Aorta (tissue), 5 donors: ENCODE data around the gene NQO1. TPM values are rescaled to one million over a fixed set of nuclear protein-coding genes. Genes with fewer than 3 reads are reported as not detected.

Source experiments
- ATAC-seq: fragments of 200-7000 bp; cut with Tn5 transposase; one replicate; pipeline ENCODE4 v1.9.1; 2022; ENCODE audit warnings: moderate library complexity; ENCODE audit not compliant: low FRiP score
- DNase-seq, 2 donors: peaks; one replicate each; pipeline ENCODE4 v3.0.0-alpha.2; 2020
- H3K27ac ChIP-seq, 2 donors: one replicate each; pipeline ENCODE4 v1.5.1; 2013; ENCODE audit warnings: low read length in 2 of 2, mild to moderate bottlenecking in 2 of 2, moderate library complexity in 2 of 2, control low read depth in 1 of 2, inconsistent platforms in 1 of 2, low read depth in 1 of 2
- H3K27me3 ChIP-seq, 2 donors: one replicate each; pipeline ENCODE4 v1.6.1; 2013; ENCODE audit warnings: control low read depth in 1 of 2, low read length in 1 of 2, mild to moderate bottlenecking in 1 of 2, moderate library complexity in 1 of 2; ENCODE audit not compliant: insufficient read depth in 2 of 2, control insufficient read depth in 1 of 2
- H3K36me3 ChIP-seq, 2 donors: one replicate each; pipeline ENCODE4 v1.6.1; 2013; ENCODE audit warnings: control low read depth in 1 of 2, low read length in 1 of 2, mild to moderate bottlenecking in 1 of 2; ENCODE audit not compliant: insufficient read depth in 2 of 2, control insufficient read depth in 1 of 2
- H3K4me1 ChIP-seq, 2 donors: one replicate each; pipeline ENCODE4 v1.6.1; 2013; ENCODE audit warnings: low read length in 2 of 2, control low read depth in 1 of 2, mild to moderate bottlenecking in 1 of 2, moderate library complexity in 1 of 2; ENCODE audit not compliant: insufficient read depth in 2 of 2, control insufficient read depth in 1 of 2
- H3K4me3 ChIP-seq, 2 donors: one replicate each; pipeline ENCODE4 v1.5.1; 2013; ENCODE audit warnings: low read length in 2 of 2, control low read depth in 1 of 2, mild to moderate bottlenecking in 1 of 2
- H3K9me3 ChIP-seq: one replicate; pipeline ENCODE4 v1.6.1; 2013; ENCODE audit warnings: mild to moderate bottlenecking, low read length; ENCODE audit not compliant: control insufficient read depth
- WGBS, 2 donors: extraction: QIAGEN DNeasy Blood & Tissue Kit; methylation state at CpG; one replicate each; pipeline ENCODE4 v1.1.7; 2013; 5-methylcytosine and 5-hydroxymethylcytosine counted together
- intact Hi-C, 2 donors: fragments of 100-400 bp; cut with DNase I; formaldehyde crosslinking; loops; one replicate each; pipeline versions ENCODE4 v1.14.2 to v1.15.0; 2022
- polyA plus RNA-seq, 2 donors: library from polyadenylated mRNA; stranded (reverse); fragments of 200-250 nt; gene quantifications; one replicate each; pipeline ENCODE4 v1.2.3, GENCODE V29; 2013
- total RNA-seq, 2 donors: library from RNA; stranded (reverse); fragmentation: NEBNext Ultra II Directional; extraction: Animal tissue kit (Norgen Biotek cat#: 25700); gene quantifications; one replicate each; pipeline ENCODE4 v1.2.1, GENCODE V29; 2021
- donor health status: healthy with polysubstance abuse.
- donor health status: Bipolar disorder and iron deficiency.
- donor health status: DM: no; HTN: no; CAD: no.
- donor health status: DM: no; HTN: no; CAD: no.
- donor health status: DM: yes; HTN: yes; CAD: no.

NQO1 gene
- total and polyA plus RNA-seq, 4 donors: 31.3 to 76.3 (median 53.1) TPM

DNA sequence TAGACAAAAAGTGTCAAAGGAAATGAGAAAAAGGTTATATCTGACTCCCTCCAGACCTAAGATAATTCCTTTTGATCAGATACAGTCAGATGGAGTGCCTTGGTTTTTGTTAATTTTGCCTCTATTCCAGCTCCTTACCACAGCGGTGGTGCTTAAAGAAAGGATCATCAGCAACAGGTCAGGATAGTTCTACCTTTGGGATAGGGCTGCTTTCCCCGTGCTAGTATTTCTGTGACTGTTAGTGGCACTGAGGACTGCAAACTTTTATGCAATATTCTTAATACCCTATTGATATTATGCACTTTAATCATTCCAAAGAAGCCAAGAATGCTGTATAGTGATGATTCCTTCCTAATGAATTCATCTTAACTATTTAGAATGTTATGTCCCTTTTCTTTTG, 24.5 kb downstream of the NQO1 start:
- H3K4me1 ChIP-seq: no peaks in the 10 kb centered on the region
- no peak overlapping the region for H3K4me3 ChIP-seq
- DNase-seq: no peak
- H3K9me3 ChIP-seq: no peaks in the 10 kb centered on the region
- 84 to 86% methylated on average over 2 of the region's 2 CpGs for WGBS, 2 donors
- no peaks in the 10 kb centered on the region for H3K27me3 ChIP-seq
- intact Hi-C loops: no loop called here
- no peak overlapping the region for H3K27ac ChIP-seq
- no peaks in the 10 kb centered on the region for H3K36me3 ChIP-seq
- no peak for ATAC-seq

DNA sequence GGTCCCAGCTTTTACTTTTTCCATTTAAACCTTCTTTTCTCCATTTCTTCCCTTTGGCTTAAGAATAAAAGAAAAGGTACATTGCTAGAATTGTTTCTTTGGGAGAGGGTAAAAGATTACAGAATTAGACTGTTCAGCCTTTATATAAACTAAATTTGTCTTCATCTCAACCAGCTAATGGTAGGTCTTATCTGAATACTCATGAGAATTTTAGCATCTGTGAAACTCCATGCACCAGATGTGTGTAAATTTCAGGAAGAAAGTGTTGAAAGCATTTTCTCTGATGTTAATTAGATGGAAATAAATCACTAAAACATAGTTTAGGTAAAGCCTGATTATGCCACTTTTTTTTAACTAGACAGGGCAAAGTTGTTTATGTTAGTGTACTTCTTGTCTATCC, 24.9 kb downstream of the NQO1 start:
- no peak overlapping the region for H3K27ac ChIP-seq
- H3K4me1 ChIP-seq: no peaks in the 10 kb centered on the region
- intact Hi-C loops: no loop called here
- DNase-seq (no peak), ATAC-seq (no peak)
- H3K4me3 ChIP-seq: no peak overlapping the region
- H3K9me3 ChIP-seq: no peaks in the 10 kb centered on the region
- H3K27me3 ChIP-seq: no peaks in the 10 kb centered on the region
- no peaks in the 10 kb centered on the region for H3K36me3 ChIP-seq

DNA sequence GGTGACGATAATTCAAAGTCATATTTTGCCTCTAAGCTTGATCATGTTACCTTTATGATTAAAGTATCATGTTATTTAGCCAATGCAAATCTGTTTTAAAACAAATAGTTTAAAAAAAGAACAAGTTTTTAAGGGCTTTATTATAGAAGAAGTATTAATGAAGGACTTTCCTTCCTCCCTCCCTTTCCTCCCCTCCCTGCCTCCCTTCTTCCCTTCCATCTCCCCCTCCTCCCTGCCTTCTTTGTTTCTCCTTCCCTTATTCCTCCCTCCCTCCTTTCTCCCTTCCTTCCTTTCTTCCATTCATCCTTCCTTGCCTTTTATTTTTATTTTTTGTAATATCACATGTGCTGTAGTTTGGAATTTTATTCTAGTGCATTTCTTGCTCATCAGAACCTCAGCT, 26.4 kb downstream of the NQO1 start:
- no peaks in the 10 kb centered on the region for H3K9me3 ChIP-seq
- no peak overlapping the region for H3K4me3 ChIP-seq
- no peaks in the 10 kb centered on the region for H3K36me3 ChIP-seq
- WGBS, 2 donors: 90 to 95% methylated on average over 1 of the region's 1 CpG
- DNase-seq (no peak), ATAC-seq (no peak)
- intact Hi-C loops: no loop called here
- H3K27me3 ChIP-seq: no peaks in the 10 kb centered on the region
- H3K27ac ChIP-seq: no peak overlapping the region
- no peaks in the 10 kb centered on the region for H3K4me1 ChIP-seq

DNA sequence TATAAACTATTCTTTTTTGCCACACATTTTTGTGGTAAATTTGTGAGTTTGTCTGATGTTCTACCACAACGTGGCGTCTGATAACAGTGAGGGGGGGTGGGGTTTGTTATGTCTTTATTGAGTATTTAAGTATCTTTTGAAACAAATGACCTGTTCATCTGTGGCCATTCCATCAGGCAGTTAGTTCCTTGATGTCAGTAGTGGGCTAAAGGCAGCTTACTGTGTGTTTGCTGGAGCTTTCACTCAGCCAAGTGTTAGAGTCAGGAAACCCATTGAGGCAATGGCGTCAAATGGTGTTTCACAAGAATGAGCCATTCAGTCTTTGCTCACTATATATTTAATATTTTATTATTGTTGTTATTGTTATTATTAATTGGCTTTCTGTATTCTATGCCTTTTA, 28.0 kb downstream of the NQO1 start:
- Histone ChIP-seq H3K4me3 (no peak overlapping the region), H3K9me3 (no peaks in the 10 kb centered on the region), H3K36me3 (peaks cover 2 to 4% of the 10 kb centered on the region in 2 donors), H3K4me1 (no peaks in the 10 kb centered on the region), H3K27ac (no peak overlapping the region), H3K27me3 (no peaks in the 10 kb centered on the region)
- 88 to 90% methylated on average over 3 of the region's 3 CpGs for WGBS, 2 donors
- intact Hi-C loops: no loop called here
- no peak for DNase-seq
- no peak for ATAC-seq

DNA sequence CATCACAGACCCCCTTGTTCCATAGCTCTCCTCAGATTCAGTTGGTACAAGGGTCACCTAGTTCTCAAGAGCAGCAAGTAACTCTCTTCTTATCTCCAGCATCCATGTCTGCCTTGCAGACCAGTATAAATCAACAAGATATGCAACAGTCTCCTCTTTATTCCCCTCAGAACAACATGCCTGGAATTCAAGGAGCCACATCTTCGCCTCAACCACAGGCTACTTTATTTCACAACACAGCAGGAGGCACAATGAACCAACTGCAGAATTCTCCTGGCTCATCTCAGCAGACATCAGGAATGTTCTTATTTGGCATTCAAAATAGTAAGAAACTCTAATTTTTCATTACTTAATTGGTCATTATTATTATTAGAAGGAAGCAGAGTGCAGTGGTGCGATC, 32.4 kb downstream of the NQO1 start:
- H3K36me3 ChIP-seq: peaks cover 11 to 14% of the 10 kb centered on the region in 2 donors
- no peaks in the 10 kb centered on the region for H3K4me1 ChIP-seq
- ATAC-seq (no peak), DNase-seq (no peak)
- no peaks in the 10 kb centered on the region for H3K27me3 ChIP-seq
- intact Hi-C loops: no loop called here
- no peaks in the 10 kb centered on the region for H3K9me3 ChIP-seq
- 99 to 100% methylated on average over 2 of the region's 2 CpGs for WGBS, 2 donors
- no peak overlapping the region for H3K4me3 ChIP-seq
- H3K27ac ChIP-seq: no peak overlapping the region

DNA sequence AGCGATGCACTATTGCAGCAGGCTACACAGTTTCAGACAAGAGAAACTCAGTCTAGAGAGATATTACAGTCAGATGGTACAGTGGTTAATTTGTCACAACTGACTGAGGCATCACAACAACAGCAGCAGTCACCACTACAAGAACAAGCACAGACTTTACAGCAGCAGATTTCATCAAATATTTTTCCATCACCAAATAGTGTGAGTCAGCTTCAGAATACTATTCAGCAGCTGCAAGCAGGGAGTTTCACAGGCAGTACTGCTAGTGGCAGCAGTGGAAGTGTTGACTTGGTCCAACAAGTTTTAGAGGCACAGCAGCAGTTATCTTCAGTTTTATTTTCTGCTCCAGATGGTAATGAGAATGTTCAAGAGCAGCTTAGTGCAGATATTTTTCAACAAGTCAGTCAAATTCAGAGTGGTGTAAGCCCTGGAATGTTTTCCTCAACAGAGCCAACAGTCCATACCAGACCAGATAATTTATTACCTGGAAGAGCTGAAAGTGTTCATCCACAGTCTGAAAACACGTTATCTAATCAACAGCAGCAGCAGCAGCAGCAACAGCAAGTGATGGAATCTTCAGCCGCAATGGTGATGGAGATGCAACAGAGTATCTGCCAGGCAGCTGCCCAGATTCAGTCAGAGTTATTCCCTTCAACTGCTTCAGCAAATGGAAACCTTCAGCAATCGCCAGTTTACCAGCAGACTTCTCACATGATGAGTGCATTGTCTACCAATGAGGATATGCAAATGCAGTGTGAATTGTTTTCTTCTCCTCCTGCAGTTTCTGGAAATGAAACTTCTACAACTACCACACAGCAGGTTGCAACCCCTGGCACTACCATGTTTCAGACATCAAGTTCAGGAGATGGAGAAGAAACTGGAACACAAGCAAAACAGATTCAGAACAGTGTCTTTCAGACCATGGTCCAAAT, 34.1 kb downstream of the NQO1 start:
- intact Hi-C loops: no loop called here
- no peak overlapping the region for H3K4me3 ChIP-seq
- no peaks in the 10 kb centered on the region for H3K9me3 ChIP-seq
- WGBS, 2 donors: 70 to 78% methylated on average over 4 of the region's 4 CpGs
- DNase-seq (no peak), ATAC-seq (no peak)
- peaks cover 11 to 14% of the 10 kb centered on the region in 2 donors for H3K36me3 ChIP-seq
- no peaks in the 10 kb centered on the region for H3K4me1 ChIP-seq
- no peak overlapping the region for H3K27ac ChIP-seq
- no peaks in the 10 kb centered on the region for H3K27me3 ChIP-seq

DNA sequence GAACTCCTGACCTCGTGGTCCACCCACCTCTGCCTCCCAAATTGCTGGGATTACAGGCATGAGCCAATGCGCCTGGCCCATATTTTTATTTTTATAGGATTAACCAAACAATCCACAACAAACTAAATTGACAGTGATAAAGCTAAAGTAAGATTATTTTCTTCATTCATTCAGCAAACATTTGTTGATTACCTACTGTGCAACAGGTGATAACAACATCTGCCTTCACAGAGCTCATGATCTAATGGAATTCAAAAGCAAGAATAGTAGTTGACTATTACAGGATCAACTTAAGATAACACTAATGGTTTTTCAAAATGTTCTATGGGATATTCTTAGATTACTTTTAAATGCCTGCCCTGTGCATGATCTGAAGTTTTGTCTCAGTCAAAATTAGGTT, 37.8 kb downstream of the NQO1 start:
- H3K36me3 ChIP-seq: peaks cover 7 to 12% of the 10 kb centered on the region in 2 donors
- DNase-seq (no peak), ATAC-seq (no peak)
- H3K27me3 ChIP-seq: no peaks in the 10 kb centered on the region
- WGBS, 2 donors: 93 to 96% methylated on average over 2 of the region's 2 CpGs
- no peaks in the 10 kb centered on the region for H3K4me1 ChIP-seq
- H3K9me3 ChIP-seq: no peaks in the 10 kb centered on the region
- intact Hi-C loops: no loop called here
- H3K27ac ChIP-seq: no peak overlapping the region
- no peak overlapping the region for H3K4me3 ChIP-seq

DNA sequence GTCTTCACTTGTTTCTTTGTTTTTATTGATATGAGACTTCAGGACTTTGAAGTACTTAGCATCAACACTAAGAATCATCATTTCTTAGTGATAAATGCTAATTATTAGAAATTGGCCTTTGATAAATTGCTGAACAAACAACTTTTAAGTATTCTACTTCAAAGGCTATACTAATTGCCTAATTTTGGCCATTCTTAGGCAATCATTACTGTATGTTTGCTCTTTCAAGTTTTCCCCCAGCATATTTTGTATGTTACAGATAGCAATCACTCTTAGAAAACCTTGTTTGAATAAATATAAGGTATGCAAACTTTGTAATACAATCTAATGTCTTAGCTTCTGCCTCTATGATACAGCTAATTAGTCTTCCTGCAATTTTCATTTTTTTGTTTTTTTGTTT, 46.0 kb downstream of the NQO1 start:
- Histone ChIP-seq H3K36me3 (no peaks in the 10 kb centered on the region), H3K27me3 (no peaks in the 10 kb centered on the region), H3K4me1 (no peaks in the 10 kb centered on the region), H3K27ac (no peak overlapping the region), H3K9me3 (no peaks in the 10 kb centered on the region), H3K4me3 (no peak overlapping the region)
- intact Hi-C loops: no loop called here
- DNase-seq: no peak
- ATAC-seq: no peak

DNA sequence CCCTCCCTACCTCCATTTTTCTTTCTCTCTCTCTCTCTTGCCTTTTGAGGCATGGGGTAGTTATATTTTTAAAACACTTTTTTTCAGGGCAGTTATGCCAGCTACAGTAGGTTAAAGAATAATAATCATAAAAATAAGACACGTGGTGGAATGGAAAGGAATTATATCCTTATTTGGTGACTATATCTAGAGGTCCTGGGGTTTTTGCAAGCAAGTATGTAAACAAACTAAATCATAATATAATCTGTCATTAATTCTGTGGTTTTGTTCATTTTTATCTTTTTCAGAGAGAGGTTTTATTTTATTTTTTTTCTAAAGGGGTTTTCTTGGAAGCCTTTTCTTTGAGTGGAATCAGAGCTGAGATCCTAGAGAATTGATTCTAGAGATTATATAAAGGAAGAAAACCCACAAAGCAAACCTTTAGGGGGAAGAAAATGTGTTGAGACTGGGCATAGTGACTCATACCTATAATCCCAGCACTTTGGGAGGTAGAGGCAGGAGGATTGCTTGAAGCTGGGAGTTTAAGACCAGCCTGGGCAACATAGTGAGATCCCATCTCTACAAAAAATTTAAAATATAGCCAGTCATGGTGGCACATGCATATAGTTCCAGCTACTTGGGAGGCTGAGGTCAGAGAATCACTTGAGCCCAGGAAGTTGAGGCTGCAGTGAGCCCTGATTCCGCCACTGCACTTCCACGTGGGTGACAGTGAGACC, 53.2 kb downstream of the NQO1 start:
- ATAC-seq (no peak), DNase-seq (no peak)
- intact Hi-C loops: no loop called here
- WGBS, 2 donors: 58 to 64% methylated on average over 3 of the region's 3 CpGs
- no peaks in the 10 kb centered on the region for H3K4me1 ChIP-seq
- H3K27me3 ChIP-seq: no peaks in the 10 kb centered on the region
- H3K4me3 ChIP-seq: no peak overlapping the region
- no peaks in the 10 kb centered on the region for H3K9me3 ChIP-seq
- H3K27ac ChIP-seq: no peak overlapping the region
- peaks cover 0 to 7% of the 10 kb centered on the region in 2 donors for H3K36me3 ChIP-seq
